ENCODE measurements around the gene RXRB.
"Not testable (repeated sequence)": the region's sequence is repeated elsewhere in the genome, so short reads cannot be mapped to it uniquely, and the experiment has no call there.

RXRB gene

GRCh38 chr6:33160728-33161344 lies 39.6 kb downstream of the RXRB start:
- DNase-seq: no peak

- DNase-seq: no peak
These were observed 40.4 kb downstream of the RXRB start for GRCh38 chr6:33160096-33160495.

- no peak for DNase-seq
These were observed 43.5 kb downstream of the RXRB start for GRCh38 chr6:33156964-33157363.

- DNase-seq: no peak
These were observed 43.9 kb downstream of the RXRB start for GRCh38 chr6:33156561-33156960.

- no peak for DNase-seq
These were observed 46.1 kb downstream of the RXRB start for GRCh38 chr6:33154349-33154748.

GRCh38 chr6:33151050-33151449 lies 49.4 kb downstream of the RXRB start:
- no peak for DNase-seq

GRCh38 chr6:33150560-33150959 lies 49.9 kb downstream of the RXRB start:
- DNase-seq: not testable (repeated sequence)

GRCh38 chr6:33147807-33148666 lies 52.4 kb downstream of the RXRB start:
- no peak for DNase-seq

GRCh38 chr6:33144373-33144772 lies 56.1 kb downstream of the RXRB start:
- no peak for DNase-seq
